A549 (cell line): ENCODE data around the gene RNF44. TPM values are rescaled to one million over a fixed set of nuclear protein-coding genes. Genes with fewer than 3 reads are reported as not detected.

Experiments used
- ATAC-seq, 2 experiments: fragments of 200-7000 bp in 1 of 2; fragments of >200 bp in 1 of 2; cut with Nextera tagmentation in 1 of 2; cut with Tn5 transposase in 1 of 2; 3 replicates each; pipeline versions ENCODE4 v1.8.0 to v1.9.1; 2018 to 2020; ENCODE audit warnings: mild to moderate bottlenecking in 1 of 2, moderate library complexity in 1 of 2
- CTCF ChIA-PET: fragments of 300-600 bp; sonication (Branson Sonifier 250); formaldehyde crosslinking; extraction: SDS; loops from one replicate; lab custom pipeline; 2021; ENCODE audit warnings: antibody characterized with exemption, inconsistent platforms; lab: Yijun Ruan, JAX
- POLR2A ChIA-PET: fragments of 350-600 bp; formaldehyde crosslinking; extraction: SDS; loops from one replicate; lab custom pipeline; 2021; ENCODE audit warnings: antibody characterized with exemption, inconsistent platforms; lab: Yijun Ruan, JAX
- DNase-seq, 2 experiments: peaks; one replicate each; pipeline versions ENCODE4 v3.0.0 to v3.0.0-alpha.2; 2011 to 2016; ENCODE audit warnings: low read depth in 1 of 2, low spot score in 1 of 2
- FAIRE-seq: peaks from 2 replicates; lab custom pipeline; 2011; peaks lifted over from hg19 to GRCh38; lab: Jason Lieb, UNC
- H3K27ac ChIP-seq, 2 experiments: fragments of >200 bp; sonication (Bioruptor Twin); formaldehyde crosslinking; 3 replicates each; pipeline ENCODE4 v1.5.1; 2016 to 2017
- H3K4me1 ChIP-seq: fragments of >200 bp; sonication (Bioruptor Twin); formaldehyde crosslinking; 3 replicates; pipeline ENCODE4 v1.6.1; 2016
- H3K4me2 ChIP-seq: fragments of >200 bp; sonication (Bioruptor Twin); formaldehyde crosslinking; 3 replicates; pipeline ENCODE4 v1.6.1; 2016
- H3K4me3 ChIP-seq: fragments of >200 bp; sonication (Bioruptor Twin); formaldehyde crosslinking; 3 replicates; pipeline ENCODE4 v1.5.1; 2016
- H3K9me3 ChIP-seq: fragments of >200 bp; sonication (Bioruptor Twin); formaldehyde crosslinking; 3 replicates; pipeline ENCODE4 v1.6.1; 2016
- BHLHE40 ChIP-seq: IDR thresholded peaks from 2 replicates; pipeline ENCODE4 v1.6.1; 2012; ENCODE audit warnings: low read depth, low read length, inconsistent platforms
- CBX8 ChIP-seq: fragments of 200-600 bp; sonication (generic); IDR thresholded peaks from 2 replicates; pipeline ENCODE4 v1.6.1; 2016
- CEBPB ChIP-seq, 2 experiments: fragments of >200 bp in 1 of 2; sonication (Bioruptor Twin) in 1 of 2; formaldehyde crosslinking in 1 of 2; IDR thresholded peaks; 2 replicates each; pipeline ENCODE4 v1.6.1; 2012 to 2016
- CHD4 ChIP-seq: fragments of 200-600 bp; sonication (generic); IDR thresholded peaks from 2 replicates; pipeline ENCODE4 v1.6.1; 2016; ENCODE audit warnings: antibody characterized with exemption, mild to moderate bottlenecking, borderline replicate concordance
- EHF ChIP-seq: fragments of 250-450 bp; sonication (Bioruptor Pico); IDR thresholded peaks from 2 replicates; pipeline ENCODE4 v1.5.0; 2020; ENCODE audit warnings: mild to moderate bottlenecking
- FOSL2 ChIP-seq, 2 experiments: fragments of 450-650 bp in 1 of 2; fragments of >200 bp in 1 of 2; sonication (Bioruptor Twin) in 1 of 2; formaldehyde crosslinking; IDR thresholded peaks; 2 replicates each; pipeline versions ENCODE4 v1.5.0 to v1.6.1; 2016 to 2020; ENCODE audit warnings: mild to moderate bottlenecking in 1 of 2, moderate library complexity in 1 of 2
- FOXS1 ChIP-seq: fragments of 250-450 bp; sonication (Bioruptor Pico); IDR thresholded peaks from 2 replicates; pipeline ENCODE4 v1.5.0; 2020; ENCODE audit warnings: mild to moderate bottlenecking, moderate library complexity
- HDAC2 ChIP-seq: fragments of 200-600 bp; sonication (generic); IDR thresholded peaks from 2 replicates; pipeline ENCODE4 v1.6.1; 2016
- HMGXB4 ChIP-seq: fragments of 250-450 bp; sonication (Bioruptor Pico); IDR thresholded peaks from 2 replicates; pipeline ENCODE4 v1.5.0; 2021; ENCODE audit warnings: mild to moderate bottlenecking, moderate library complexity, borderline replicate concordance
- JUN ChIP-seq, 2 experiments: fragments of >200 bp; sonication (Bioruptor Twin); formaldehyde crosslinking; IDR thresholded peaks; 2 replicates in 1 of 2; 3 replicates in 1 of 2; pipeline ENCODE4 v1.6.1; 2016 to 2017
- KDM1A ChIP-seq: fragments of 200-600 bp; sonication (generic); IDR thresholded peaks from 2 replicates; pipeline ENCODE4 v1.6.1; 2016; ENCODE audit warnings: low read depth, mild to moderate bottlenecking
- MAX ChIP-seq: IDR thresholded peaks from 2 replicates; pipeline ENCODE4 v1.6.1; 2012
- MYC ChIP-seq: IDR thresholded peaks from 2 replicates; pipeline ENCODE4 v1.6.1; 2012; ENCODE audit warnings: mild to moderate bottlenecking, inconsistent platforms, low read length, improper control_type of control experiment, borderline replicate concordance
- NFE2L2 ChIP-seq: fragments of 150-350 bp; conservative IDR thresholded peaks from 2 replicates; pipeline ENCODE4 v1.6.1; 2014; ENCODE audit warnings: low read length
- NR3C1 ChIP-seq: fragments of >200 bp; sonication (Bioruptor Twin); formaldehyde crosslinking; IDR thresholded peaks from 3 replicates; pipeline ENCODE4 v1.6.1; 2017
- PBX3 ChIP-seq: IDR thresholded peaks from 2 replicates; pipeline ENCODE4 v1.6.1; 2012
- PHF8 ChIP-seq: fragments of 200-600 bp; sonication (generic); IDR thresholded peaks from 2 replicates; pipeline ENCODE4 v1.6.1; 2016; ENCODE audit warnings: low read depth, mild to moderate bottlenecking, antibody characterized with exemption, moderate library complexity, borderline replicate concordance
- POLR2AphosphoS2 ChIP-seq: conservative IDR thresholded peaks from 2 replicates; pipeline ENCODE4 v1.6.1; 2012; ENCODE audit warnings: low read length, improper control_type of control experiment, inconsistent platforms
- RFX5 ChIP-seq: fragments of 450-650 bp; IDR thresholded peaks from 2 replicates; pipeline ENCODE4 v1.7.1; 2014; ENCODE audit warnings: antibody characterized with exemption, mild to moderate bottlenecking, moderate library complexity
- SREBF2 ChIP-seq: fragments of 450-650 bp; IDR thresholded peaks from 2 replicates; pipeline ENCODE4 v1.6.1; 2014; ENCODE audit warnings: mild to moderate bottlenecking, moderate library complexity
- TP53 ChIP-seq: fragments of 250-450 bp; sonication (Bioruptor Pico); IDR thresholded peaks from 2 replicates; pipeline ENCODE4 v1.5.0; 2021; ENCODE audit warnings: mild to moderate bottlenecking, moderate library complexity
- ZFP36 ChIP-seq: fragments of 450-650 bp; IDR thresholded peaks from 2 replicates; pipeline ENCODE4 v1.6.1; 2014; ENCODE audit warnings: borderline replicate concordance; ENCODE audit not compliant: partially characterized antibody
- WGBS: methylation state at CpG from one replicate; pipeline ENCODE4 v1.1.6; 2017; ENCODE audit errors: missing lambda C conversion rate; 5-methylcytosine and 5-hydroxymethylcytosine counted together
- polyA plus RNA-seq, 4 experiments: library from polyadenylated mRNA; depleted of rRNA in 3 of 4; stranded (reverse); fragments of >200 nt; fragmentation: RNase III in 1 of 4; extraction: RNeasy Plus Mini Kit Qiagen cat#74134 plus additional on column Dnase treatment in 1 of 4; gene quantifications; 2 replicates in 3 of 4; 3 replicates in 1 of 4; pipeline ENCODE4 v1.2.3, GENCODE V29; 2011 to 2017
- TF ChIP-seq, protein P1 (sequence below): fragments of >200 bp; sonication (Bioruptor Twin); formaldehyde crosslinking; IDR thresholded peaks from 3 replicates; pipeline ENCODE4 v1.6.1; 2016

Gene RNF44
- polyA plus RNA-seq, 2 of the 4 experiments (the other 2 are of a cell fraction) = 9.2 to 32.7 TPM

DNA sequence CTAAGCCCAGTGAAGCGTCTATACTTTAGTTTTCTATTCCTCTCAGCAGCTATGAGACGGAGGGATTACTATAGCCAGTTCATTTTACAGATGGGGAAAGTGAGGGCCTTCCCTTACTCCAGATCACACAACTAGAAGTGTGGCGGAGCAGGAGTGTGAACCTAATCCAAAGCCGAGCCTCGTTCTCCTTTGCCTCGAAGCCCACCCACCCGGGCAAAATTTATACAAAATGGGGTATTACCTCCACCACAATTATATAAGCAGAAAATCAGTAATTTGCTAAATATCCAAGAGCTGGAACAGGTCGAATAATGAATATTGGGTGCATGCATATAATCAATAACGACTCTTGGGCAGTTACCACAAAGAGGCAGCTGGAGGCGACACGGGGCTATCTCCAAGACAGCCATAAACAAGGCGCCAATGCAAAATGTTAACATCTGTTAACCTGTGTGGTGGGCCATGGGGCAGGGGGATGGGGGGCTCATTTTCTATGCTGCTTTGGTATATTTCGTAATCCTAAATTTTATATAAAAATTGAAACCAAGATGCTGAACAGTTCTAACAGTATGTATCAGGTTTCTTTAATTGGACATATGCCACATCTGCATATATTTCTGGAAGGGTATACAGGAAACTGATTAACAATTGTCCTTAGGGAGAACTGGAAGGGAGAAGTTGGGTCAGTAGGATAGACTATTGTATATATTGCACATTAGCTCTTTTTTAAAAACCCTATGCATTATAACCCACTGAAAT lies 1.2 kb upstream of the RNF44 start (continued):
- TF ChIP-seq, protein P1, sequence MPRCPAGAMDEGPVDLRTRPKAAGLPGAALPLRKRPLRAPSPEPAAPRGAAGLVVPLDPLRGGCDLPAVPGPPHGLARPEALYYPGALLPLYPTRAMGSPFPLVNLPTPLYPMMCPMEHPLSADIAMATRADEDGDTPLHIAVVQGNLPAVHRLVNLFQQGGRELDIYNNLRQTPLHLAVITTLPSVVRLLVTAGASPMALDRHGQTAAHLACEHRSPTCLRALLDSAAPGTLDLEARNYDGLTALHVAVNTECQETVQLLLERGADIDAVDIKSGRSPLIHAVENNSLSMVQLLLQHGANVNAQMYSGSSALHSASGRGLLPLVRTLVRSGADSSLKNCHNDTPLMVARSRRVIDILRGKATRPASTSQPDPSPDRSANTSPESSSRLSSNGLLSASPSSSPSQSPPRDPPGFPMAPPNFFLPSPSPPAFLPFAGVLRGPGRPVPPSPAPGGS = no peak
- TF ChIP-seq ZFP36 (no peak), NR3C1 (no peak), POLR2AphosphoS2 (no peak), HDAC2 (no peak)

GRCh38 chr5:176537554-176538229 lies 490 bp upstream of the RNF44 start:
- DNase-seq (peak; percentile 94 to 99), FAIRE-seq (peak; percentile 51), ATAC-seq (peak; percentile 73 to 84)
- ChIA-PET POLR2A (interaction anchor here (0.7 to 1.9 kb wide), 16 partner anchors 9 to 667 kb away, joined by 3 to 16 read pairs (median 3); partner anchors contain the start of genes CLTB, CPLX2, FAF2 and HIGD2A), CTCF (interaction anchor here (1.0 to 6.2 kb wide), 9 partner anchors 11 to 121 kb away, joined by 3 to 37 read pairs (median 4); partner anchors contain the start of genes CDHR2, CLTB and FAF2)
- peak in 1 of 2 experiments; percentile 4; a peak in 1 of 5 replicates for TF ChIP-seq JUN (IDR thresholded peaks at IDR 0.05)
- peak; percentile 83; the same call in 1 of the 2 replicates for TF ChIP-seq FOXS1 (CRISPR knock-in tag)
- no peak for TF ChIP-seq HMGXB4
- peak; percentile 84 for TF ChIP-seq RFX5
- TF ChIP-seq CEBPB (IDR thresholded peaks at IDR 0.05) = peak; percentile 58 to 83; a peak in 3 of 4 replicates
- TF ChIP-seq PBX3 = no peak
- TF ChIP-seq CBX8 = no peak
- TF ChIP-seq TP53 (CRISPR knock-in tag) = 0 out of 2 replicates have a peak, but pooled peaks have one; percentile 43
- TF ChIP-seq SREBF2 = no peak
- TF ChIP-seq BHLHE40 = 0 out of 2 replicates have a peak, but pooled peaks have one; percentile 27
- peak; percentile 72 for TF ChIP-seq MAX
- TF ChIP-seq NR3C1 = no peak
- peak; percentile 91 for TF ChIP-seq KDM1A
- no peak for TF ChIP-seq NFE2L2
- TF ChIP-seq, protein P1 = 0 out of 3 replicates have a peak, but pooled peaks have one; percentile 41
- no peak for TF ChIP-seq EHF (CRISPR knock-in tag)
- peak; percentile 54; the same call in 1 of the 2 replicates for TF ChIP-seq CHD4
- TF ChIP-seq MYC = 0 out of 2 replicates have a peak, but pooled peaks have one; percentile 28
- TF ChIP-seq FOSL2 (IDR thresholded peaks at IDR 0.05) = no peak
- peak; percentile 94 for TF ChIP-seq FOSL2 (CRISPR knock-in tag; IDR thresholded peaks at IDR 0.05)
- TF ChIP-seq PHF8 = peak; percentile 44; the same call in 1 of the 2 replicates
- peaks cover 57% of the 10 kb centered on the region for H3K4me1 ChIP-seq
- no peaks in the 10 kb centered on the region for H3K9me3 ChIP-seq
- H3K27ac ChIP-seq = peak overlapping the region; percentile 95 to 97
- 2% methylated on average over 39 of the region's 43 CpGs for WGBS
- peak overlapping the region; percentile 84 for H3K4me3 ChIP-seq
- H3K4me2 ChIP-seq = peak overlapping the region; percentile 66
